ACHN (cell line): ENCODE results near the gene APOLD1.
A peak's percentile ranks its signal among the peaks of the same experiment; 100 is the strongest.
"Not testable (repeated sequence)": the region's sequence is repeated elsewhere in the genome, so short reads cannot be mapped to it uniquely, and the experiment has no call there.

Experiments used
- DNase-seq: peaks from one replicate; pipeline ENCODE4 v3.0.0-alpha.2; 2015
- in situ Hi-C: cut with HindIII; loops from 2 replicates; pipeline ENCODE4 v1.10.0; 2017; ENCODE audit warnings: low sequenced_read_pairs, low pct_ligation_motif_present, low pct_unique_long_range_greater_than_20kb

APOLD1 gene

GRCh38 chr12:12823300-12823699, 37.8 kb downstream of the APOLD1 start:
- DNase-seq, result peak; percentile 85
- in situ Hi-C loops, result no loop called here

GRCh38 chr12:12823811-12824210, 38.4 kb downstream of the APOLD1 start:
- in situ Hi-C loops, result no loop called here
- DNase-seq, result no peak

- in situ Hi-C loops, result no loop called here
- peak; percentile 82 for DNase-seq
Observed at GRCh38 chr12:12835378-12836146, 50.1 kb downstream of the APOLD1 start.

GRCh38 chr12:12836571-12836970, 51.1 kb downstream of the APOLD1 start:
- DNase-seq, result no peak
- in situ Hi-C loops, result no loop called here

GRCh38 chr12:12837025-12837812, 51.8 kb downstream of the APOLD1 start:
- DNase-seq, result peak; percentile 86
- in situ Hi-C loops, result no loop called here

GRCh38 chr12:12837813-12838153, 52.3 kb downstream of the APOLD1 start:
- no peak for DNase-seq
- in situ Hi-C loops, result no loop called here

- DNase-seq, result no peak
- in situ Hi-C loops, result no loop called here
Observed at GRCh38 chr12:12839003-12839395, 53.5 kb downstream of the APOLD1 start.

GRCh38 chr12:12839439-12839838, 54.0 kb downstream of the APOLD1 start:
- in situ Hi-C loops, result not testable (repeated sequence)

GRCh38 chr12:12839873-12840579, 54.6 kb downstream of the APOLD1 start:
- in situ Hi-C loops, result no loop called here
- DNase-seq, result peak; percentile 88

More at GRCh38 chr12:12839439-12839838, 54.0 kb downstream of the APOLD1 start:
- DNase-seq, result not testable (repeated sequence)

GRCh38 chr12:12840580-12840899, 55.1 kb downstream of the APOLD1 start:
- in situ Hi-C loops, result no loop called here
- no peak for DNase-seq
